ENCODE measurements around the gene C4B. TPM values are rescaled to one million over a fixed set of nuclear protein-coding genes. Genes with fewer than 3 reads are reported as not detected.
A peak's percentile ranks its signal among the peaks of the same experiment; 100 is the strongest.
"Not testable (repeated sequence)": the region's sequence is repeated elsewhere in the genome, so short reads cannot be mapped to it uniquely, and the experiment has no call there.

C4B gene
- total RNA-seq, 1 donor from 2014 or later: 3.2 TPM

DNA sequence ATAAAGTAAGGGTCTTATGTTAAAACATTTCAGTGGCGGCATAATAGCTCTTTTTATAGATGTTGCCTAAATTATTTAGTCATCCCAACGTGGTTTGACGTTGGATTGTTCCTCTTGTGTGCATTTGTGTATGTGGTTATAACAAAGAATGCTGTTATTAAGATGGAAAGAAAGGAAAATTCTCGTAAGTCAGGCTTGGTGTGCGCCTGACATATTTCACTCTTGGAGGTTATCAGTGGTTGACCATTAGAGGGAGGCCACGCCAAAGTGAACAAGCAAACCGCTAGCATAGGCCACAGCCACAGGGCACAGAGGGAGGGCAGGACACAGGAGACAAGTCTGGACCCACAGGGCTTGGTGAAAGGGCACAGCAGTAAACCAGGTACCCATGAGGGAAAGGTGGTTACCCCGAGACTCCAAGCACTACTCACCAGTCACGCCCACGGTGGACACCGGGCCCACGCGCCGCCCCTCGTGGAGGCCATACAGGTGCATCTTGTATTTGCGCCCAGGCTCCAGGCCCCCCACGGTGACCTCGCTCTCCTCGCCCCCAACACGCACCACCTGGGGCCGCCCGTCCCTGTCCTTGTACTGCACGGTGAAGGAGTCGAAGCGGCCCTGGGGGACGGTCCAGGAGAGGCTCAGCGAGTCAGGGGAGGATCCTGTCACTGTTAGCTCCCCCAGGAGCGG is 46.5 kb downstream of the C4B start:
- DNase-seq (ENCODE audit: low read depth) (peak; percentile 6), FAIRE-seq (no peak)
- Histone ChIP-seq H3K4me2 (ENCODE audit: low read length) (no peak overlapping the region), H3K27ac (ENCODE audit: low read depth, low read length) (no peak overlapping the region), H3K27me3 (ENCODE audit: insufficient read depth, low read length) (peaks cover 11% of the 10 kb centered on the region), H3K4me3 (ENCODE audit: insufficient read depth, low read depth, low read length) (no peak overlapping the region), H3K4me1 (ENCODE audit: insufficient read depth, low read length) (peaks cover 6% of the 10 kb centered on the region), H3K9ac (ENCODE audit: low read length) (no peak overlapping the region), H3K9me3 (ENCODE audit: insufficient read depth, low read depth, low read length) (no peaks in the 10 kb centered on the region), H3K36me3 (ENCODE audit: insufficient read depth, low read length) (no peaks in the 10 kb centered on the region), H3K79me2 (ENCODE audit: insufficient read depth, low read length) (no peaks in the 10 kb centered on the region), H4K20me1 (ENCODE audit: insufficient read depth, low read length) (no peaks in the 10 kb centered on the region), H2AFZ (ENCODE audit: low read depth, low read length) (no peak overlapping the region)
- Mint-ChIP-seq H3K27ac (ENCODE audit: unreplicated experiment) (no peak overlapping the region), H3K4me3 (ENCODE audit: unreplicated experiment) (no peak overlapping the region), H3K4me1 (ENCODE audit: low read depth, unreplicated experiment) (no peaks in the 10 kb centered on the region), H3K36me3 (ENCODE audit: low read depth, unreplicated experiment) (no peaks in the 10 kb centered on the region), H3K9me3 (ENCODE audit: unreplicated experiment) (no peaks in the 10 kb centered on the region), H3K27me3 (ENCODE audit: low read depth, unreplicated experiment) (peaks cover 57% of the 10 kb centered on the region)
- no peak for TF ChIP-seq EZH2 (IDR thresholded peaks at IDR 0.05; ENCODE audit: insufficient read depth, low read length)
- TF ChIP-seq, protein P1, sequence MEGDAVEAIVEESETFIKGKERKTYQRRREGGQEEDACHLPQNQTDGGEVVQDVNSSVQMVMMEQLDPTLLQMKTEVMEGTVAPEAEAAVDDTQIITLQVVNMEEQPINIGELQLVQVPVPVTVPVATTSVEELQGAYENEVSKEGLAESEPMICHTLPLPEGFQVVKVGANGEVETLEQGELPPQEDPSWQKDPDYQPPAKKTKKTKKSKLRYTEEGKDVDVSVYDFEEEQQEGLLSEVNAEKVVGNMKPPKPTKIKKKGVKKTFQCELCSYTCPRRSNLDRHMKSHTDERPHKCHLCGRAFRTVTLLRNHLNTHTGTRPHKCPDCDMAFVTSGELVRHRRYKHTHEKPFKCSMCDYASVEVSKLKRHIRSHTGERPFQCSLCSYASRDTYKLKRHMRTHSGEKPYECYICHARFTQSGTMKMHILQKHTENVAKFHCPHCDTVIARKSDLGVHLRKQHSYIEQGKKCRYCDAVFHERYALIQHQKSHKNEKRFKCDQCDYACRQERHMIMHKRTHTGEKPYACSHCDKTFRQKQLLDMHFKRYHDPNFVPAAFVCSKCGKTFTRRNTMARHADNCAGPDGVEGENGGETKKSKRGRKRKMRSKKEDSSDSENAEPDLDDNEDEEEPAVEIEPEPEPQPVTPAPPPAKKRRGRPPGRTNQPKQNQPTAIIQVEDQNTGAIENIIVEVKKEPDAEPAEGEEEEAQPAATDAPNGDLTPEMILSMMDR (IDR thresholded peaks at IDR 0.05; ENCODE audit: insufficient read depth, low read depth, low read length): no peak

DNA sequence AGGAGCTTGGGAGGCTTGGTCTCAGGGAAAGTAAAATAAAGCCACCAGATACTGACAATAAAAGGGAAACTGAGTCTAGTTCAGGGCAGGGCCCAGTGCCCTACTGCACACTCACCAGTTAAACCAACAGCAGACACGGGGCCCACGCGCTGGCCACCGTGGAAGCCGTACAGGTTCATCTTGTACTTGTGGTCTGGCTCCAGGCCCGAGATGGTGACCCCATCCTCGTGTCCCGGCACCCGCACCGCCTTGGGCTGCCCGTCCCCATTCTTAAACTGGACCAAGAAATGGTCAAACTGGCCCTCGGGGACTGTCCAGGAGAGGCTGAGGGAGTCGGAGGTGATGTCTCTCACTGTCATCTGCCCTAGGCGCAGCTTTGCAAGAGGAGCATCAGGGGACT is 50.1 kb downstream of the C4B start:
- H3K4me1 Mint-ChIP-seq (ENCODE audit: low read depth, unreplicated experiment): no peaks in the 10 kb centered on the region
- no peaks in the 10 kb centered on the region for H3K36me3 ChIP-seq (ENCODE audit: insufficient read depth, low read length)
- H3K27me3 ChIP-seq (ENCODE audit: insufficient read depth, low read length): peaks cover 15% of the 10 kb centered on the region
- FAIRE-seq (no peak), DNase-seq (ENCODE audit: low read depth) (no peak)
- H3K36me3 Mint-ChIP-seq (ENCODE audit: low read depth, unreplicated experiment): peaks cover 2% of the 10 kb centered on the region
- no peak overlapping the region for H3K9ac ChIP-seq (ENCODE audit: low read length)
- H3K27ac Mint-ChIP-seq (ENCODE audit: unreplicated experiment): no peak overlapping the region
- H3K4me3 ChIP-seq (ENCODE audit: insufficient read depth, low read depth, low read length): no peak overlapping the region
- TF ChIP-seq, protein P1 (IDR thresholded peaks at IDR 0.05; ENCODE audit: insufficient read depth, low read depth, low read length): no peak
- TF ChIP-seq EZH2 (IDR thresholded peaks at IDR 0.05; ENCODE audit: insufficient read depth, low read length): no peak
- no peaks in the 10 kb centered on the region for H3K9me3 Mint-ChIP-seq (ENCODE audit: unreplicated experiment)
- no peak overlapping the region for H3K4me2 ChIP-seq (ENCODE audit: low read length)
- no peaks in the 10 kb centered on the region for H3K9me3 ChIP-seq (ENCODE audit: insufficient read depth, low read depth, low read length)
- no peak overlapping the region for H2AFZ ChIP-seq (ENCODE audit: low read depth, low read length)
- no peaks in the 10 kb centered on the region for H3K79me2 ChIP-seq (ENCODE audit: insufficient read depth, low read length)
- no peaks in the 10 kb centered on the region for H4K20me1 ChIP-seq (ENCODE audit: insufficient read depth, low read length)
- no peak overlapping the region for H3K27ac ChIP-seq (ENCODE audit: low read depth, low read length)
- H3K4me3 Mint-ChIP-seq (ENCODE audit: unreplicated experiment): no peak overlapping the region
- H3K4me1 ChIP-seq (ENCODE audit: insufficient read depth, low read length): no peaks in the 10 kb centered on the region
- H3K27me3 Mint-ChIP-seq (ENCODE audit: low read depth, unreplicated experiment): peaks cover 57% of the 10 kb centered on the region

DNA sequence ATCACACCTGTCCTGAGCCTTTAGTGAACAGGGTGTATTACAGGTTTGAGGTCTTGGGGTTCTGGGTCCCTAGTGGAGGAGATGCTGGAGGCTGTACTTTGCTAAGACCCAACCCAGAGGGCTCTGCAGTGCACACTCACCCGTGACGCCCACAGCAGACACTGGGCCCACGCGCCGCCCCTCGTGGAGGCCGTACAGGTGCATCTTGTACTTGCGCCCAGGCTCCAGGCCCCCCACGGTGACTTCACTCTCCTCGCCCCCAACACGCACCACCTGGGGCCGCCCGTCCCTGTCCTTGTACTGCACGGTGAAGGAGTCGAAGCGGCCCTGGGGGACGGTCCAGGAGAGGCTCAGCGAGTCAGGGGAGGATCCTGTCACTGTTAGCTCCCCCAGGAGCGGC is 52.9 kb downstream of the C4B start:
- not testable (repeated sequence) for H4K20me1 ChIP-seq (ENCODE audit: insufficient read depth, low read length); H3K4me1 Mint-ChIP-seq (ENCODE audit: low read depth, unreplicated experiment); H3K9ac ChIP-seq (ENCODE audit: low read length)

DNA sequence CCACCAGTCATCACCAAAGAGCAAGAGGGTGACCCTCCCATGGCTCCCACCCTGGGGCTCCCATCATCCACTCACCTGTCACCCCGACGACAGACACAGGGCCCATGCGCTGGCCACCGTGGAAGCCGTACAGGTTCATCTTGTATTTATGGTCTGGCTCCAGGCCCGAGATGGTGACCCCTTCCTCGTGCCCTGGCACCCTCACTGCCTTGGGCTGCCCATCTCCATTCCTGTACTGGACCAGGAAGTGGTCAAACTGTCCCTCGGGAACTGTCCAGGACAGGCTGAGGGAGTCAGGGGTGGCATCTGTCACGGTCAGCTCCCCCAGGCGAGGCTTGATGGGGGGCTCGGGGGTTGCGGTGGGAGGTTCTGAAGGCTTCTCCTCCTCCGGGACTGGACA is 53.7 kb downstream of the C4B start:
- H3K27ac ChIP-seq (ENCODE audit: low read depth, low read length); H3K36me3 Mint-ChIP-seq (ENCODE audit: low read depth, unreplicated experiment); DNase-seq (ENCODE audit: low read depth); H3K4me3 Mint-ChIP-seq (ENCODE audit: unreplicated experiment); H3K36me3 ChIP-seq (ENCODE audit: insufficient read depth, low read length); FAIRE-seq; H3K4me1 ChIP-seq (ENCODE audit: insufficient read depth, low read length); H3K27ac Mint-ChIP-seq (ENCODE audit: unreplicated experiment); H3K4me1 Mint-ChIP-seq (ENCODE audit: low read depth, unreplicated experiment); H3K79me2 ChIP-seq (ENCODE audit: insufficient read depth, low read length); H3K9me3 Mint-ChIP-seq (ENCODE audit: unreplicated experiment); H3K4me2 ChIP-seq (ENCODE audit: low read length); H3K4me3 ChIP-seq (ENCODE audit: insufficient read depth, low read depth, low read length); H4K20me1 ChIP-seq (ENCODE audit: insufficient read depth, low read length); H3K9ac ChIP-seq (ENCODE audit: low read length); H2AFZ ChIP-seq (ENCODE audit: low read depth, low read length); H3K9me3 ChIP-seq (ENCODE audit: insufficient read depth, low read depth, low read length): not testable (repeated sequence)
- peaks cover 26% of the 10 kb centered on the region for H3K27me3 ChIP-seq (ENCODE audit: insufficient read depth, low read length)
- H3K27me3 Mint-ChIP-seq (ENCODE audit: low read depth, unreplicated experiment): peaks cover 56% of the 10 kb centered on the region

More for the DNA sequence above, 52.9 kb downstream of the C4B start:
- H3K4me3 ChIP-seq (ENCODE audit: insufficient read depth, low read depth, low read length); H2AFZ ChIP-seq (ENCODE audit: low read depth, low read length); H3K9me3 ChIP-seq (ENCODE audit: insufficient read depth, low read depth, low read length); H3K27ac Mint-ChIP-seq (ENCODE audit: unreplicated experiment); DNase-seq (ENCODE audit: low read depth); FAIRE-seq; H3K4me1 ChIP-seq (ENCODE audit: insufficient read depth, low read length); H3K36me3 Mint-ChIP-seq (ENCODE audit: low read depth, unreplicated experiment); H3K9me3 Mint-ChIP-seq (ENCODE audit: unreplicated experiment); H3K36me3 ChIP-seq (ENCODE audit: insufficient read depth, low read length); H3K79me2 ChIP-seq (ENCODE audit: insufficient read depth, low read length); H3K27ac ChIP-seq (ENCODE audit: low read depth, low read length); H3K4me3 Mint-ChIP-seq (ENCODE audit: unreplicated experiment); H3K4me2 ChIP-seq (ENCODE audit: low read length): not testable (repeated sequence)
- H3K27me3 ChIP-seq (ENCODE audit: insufficient read depth, low read length): peaks cover 23% of the 10 kb centered on the region
- peaks cover 58% of the 10 kb centered on the region for H3K27me3 Mint-ChIP-seq (ENCODE audit: low read depth, unreplicated experiment)

Measured in astrocyte (in vitro differentiated cells and primary cell).